EL (cell line): Measurements from ENCODE around the gene SKOR2.
"Not testable (repeated sequence)": the region's sequence is repeated elsewhere in the genome, so short reads cannot be mapped to it uniquely, and the experiment has no call there.

Experiments used
- DNase-seq: peaks from one replicate; pipeline ENCODE4 v3.0.0-alpha.2; 2016

SKOR2 gene

DNA sequence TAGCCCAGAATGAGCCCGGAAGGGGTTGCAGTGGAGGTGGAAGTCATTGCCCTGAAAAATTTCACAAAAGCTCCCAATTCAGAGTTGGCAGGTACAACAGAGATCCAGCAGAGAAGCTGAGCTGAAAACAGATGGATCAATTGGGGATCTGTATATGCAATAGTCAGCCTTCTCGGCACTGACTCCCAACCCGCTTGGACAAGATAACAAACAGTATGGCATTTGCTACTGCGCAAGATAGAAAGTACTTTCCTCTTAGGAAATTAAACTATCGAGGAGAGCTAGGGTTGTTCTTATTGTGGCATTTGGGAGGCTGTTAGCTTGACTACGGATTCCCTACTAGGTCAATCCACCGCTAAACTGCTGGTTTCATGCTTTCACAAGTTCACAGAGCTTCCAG, 63.7 kb downstream of the SKOR2 start:
- DNase-seq = no peak

DNA sequence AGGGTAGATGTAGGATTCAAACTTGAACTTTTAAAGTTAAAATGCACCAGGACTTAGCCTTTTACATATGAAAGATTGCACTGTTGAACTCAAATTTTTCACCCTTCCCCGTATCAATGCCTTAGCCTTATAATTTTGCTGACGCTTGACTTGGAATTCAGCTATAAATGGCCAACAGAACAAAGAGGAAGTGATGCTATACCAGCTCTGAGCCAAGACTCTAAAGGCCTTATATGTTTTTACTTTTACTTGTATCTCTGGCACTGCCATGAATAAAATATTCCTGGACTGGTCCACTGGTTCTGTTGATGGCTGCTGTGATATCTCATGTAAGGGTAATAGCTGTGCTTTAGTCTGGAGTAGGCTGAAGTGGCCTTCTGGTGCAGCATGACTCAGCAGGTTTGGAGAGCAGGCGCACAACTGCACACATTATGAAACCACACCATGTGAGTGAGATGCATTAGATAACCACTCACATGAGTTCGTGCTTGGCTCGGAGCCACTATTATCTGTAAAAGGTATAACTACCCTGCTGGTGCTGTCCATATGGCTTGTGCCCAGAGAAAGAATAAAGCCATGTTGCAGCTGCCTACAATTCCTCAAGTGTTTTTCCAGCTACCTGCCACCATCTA, 66.9 kb downstream of the SKOR2 start:
- DNase-seq = peak; percentile 13

DNA sequence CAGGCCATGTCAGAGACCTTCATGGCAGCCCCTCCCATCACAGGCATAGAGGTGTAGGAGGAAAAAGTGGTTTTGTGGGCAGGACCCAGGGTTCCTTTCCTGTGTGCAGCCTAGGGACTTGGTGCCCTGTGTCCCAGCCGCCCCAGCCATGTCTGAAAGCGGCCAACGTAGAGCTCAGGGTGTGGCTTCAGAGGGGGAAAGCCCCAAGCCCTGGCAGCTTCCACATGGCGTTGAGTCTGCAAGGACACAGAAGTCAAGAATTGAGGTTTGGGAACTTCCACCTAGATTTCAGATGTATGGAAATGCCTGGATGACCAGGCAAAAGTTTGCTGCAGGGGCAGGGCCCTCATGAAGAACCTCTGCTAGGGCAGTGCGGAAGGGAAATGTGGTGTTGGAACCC, 69.3 kb downstream of the SKOR2 start:
- DNase-seq = not testable (repeated sequence)

DNA sequence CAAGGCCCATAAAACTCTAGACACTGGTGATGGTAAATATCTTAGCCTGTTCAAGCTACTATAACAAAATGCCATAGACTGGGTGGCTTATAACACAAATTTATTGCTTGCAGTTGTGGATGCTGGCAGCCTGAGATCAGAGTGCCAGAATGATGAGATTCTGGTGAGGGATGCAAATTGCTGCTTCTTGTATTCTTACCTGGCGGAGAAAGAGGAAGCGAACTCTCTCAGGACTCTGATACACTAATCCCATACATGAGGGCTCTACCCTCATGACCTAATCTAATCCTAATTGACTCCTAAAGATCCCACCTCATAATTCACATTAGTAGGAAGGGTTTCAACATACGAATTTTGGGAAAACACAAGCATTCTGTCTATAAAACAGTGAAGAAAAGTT, 70.7 kb downstream of the SKOR2 start:
- no peak for DNase-seq

DNA sequence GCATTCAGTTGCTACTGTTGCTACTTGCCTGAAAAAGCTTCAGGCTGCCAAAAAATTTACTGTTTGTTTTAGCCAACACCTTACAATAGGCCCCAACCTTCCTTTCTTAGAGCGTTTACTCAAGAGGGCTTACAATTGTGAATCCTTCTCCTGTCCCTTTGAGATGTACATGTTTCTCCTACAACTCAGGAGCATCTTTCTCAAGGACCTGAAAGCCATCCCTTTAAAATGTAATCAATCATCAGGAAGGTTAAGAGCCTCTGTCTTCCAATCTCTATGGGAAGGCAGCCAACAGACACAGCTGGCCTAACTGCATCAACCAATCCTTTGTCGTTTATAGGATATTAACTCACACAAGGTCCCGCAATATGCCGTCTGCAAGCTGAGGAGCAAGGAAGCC, 71.9 kb downstream of the SKOR2 start:
- DNase-seq = no peak

DNA sequence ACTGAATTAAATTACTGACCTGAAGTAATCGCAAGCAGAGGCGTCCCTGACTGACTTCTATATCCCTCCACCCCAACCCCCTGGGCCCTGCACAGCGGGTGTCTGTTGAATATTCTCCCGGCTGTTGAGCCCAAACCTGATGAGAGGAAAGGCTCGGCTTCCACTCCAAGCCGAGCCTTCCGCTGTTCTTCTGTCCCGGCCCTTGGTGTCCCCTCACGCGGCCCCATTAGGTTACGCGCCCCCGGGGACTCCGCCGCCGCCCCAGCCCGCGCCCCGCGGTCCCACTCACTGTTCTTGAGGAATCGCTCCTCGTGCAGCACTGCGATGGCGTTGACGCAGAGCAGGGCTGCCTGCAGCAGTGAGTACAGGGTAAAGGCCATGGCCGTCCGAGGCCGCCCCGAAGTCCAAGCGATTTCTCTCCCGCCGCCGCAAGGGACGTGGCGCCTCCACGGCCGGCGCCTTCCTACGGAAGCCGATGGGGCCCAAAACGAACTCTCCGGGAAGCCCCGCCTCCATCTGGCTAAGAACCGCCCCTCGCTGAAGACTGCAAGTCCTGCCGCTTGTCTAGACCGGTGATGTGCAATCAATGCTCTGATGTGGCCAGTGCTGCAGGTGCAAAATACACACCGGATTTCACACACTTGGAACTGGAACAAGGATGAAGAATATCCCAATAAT, 75.4 kb downstream of the SKOR2 start, which contains the start of gene IER3IP1:
Gene IER3IP1 (minus strand): TSS at position 467 of the 678 bp plus-strand sequence. CDS start 87 bp downstream, at position 380.
- DNase-seq = peak; percentile 89

DNA sequence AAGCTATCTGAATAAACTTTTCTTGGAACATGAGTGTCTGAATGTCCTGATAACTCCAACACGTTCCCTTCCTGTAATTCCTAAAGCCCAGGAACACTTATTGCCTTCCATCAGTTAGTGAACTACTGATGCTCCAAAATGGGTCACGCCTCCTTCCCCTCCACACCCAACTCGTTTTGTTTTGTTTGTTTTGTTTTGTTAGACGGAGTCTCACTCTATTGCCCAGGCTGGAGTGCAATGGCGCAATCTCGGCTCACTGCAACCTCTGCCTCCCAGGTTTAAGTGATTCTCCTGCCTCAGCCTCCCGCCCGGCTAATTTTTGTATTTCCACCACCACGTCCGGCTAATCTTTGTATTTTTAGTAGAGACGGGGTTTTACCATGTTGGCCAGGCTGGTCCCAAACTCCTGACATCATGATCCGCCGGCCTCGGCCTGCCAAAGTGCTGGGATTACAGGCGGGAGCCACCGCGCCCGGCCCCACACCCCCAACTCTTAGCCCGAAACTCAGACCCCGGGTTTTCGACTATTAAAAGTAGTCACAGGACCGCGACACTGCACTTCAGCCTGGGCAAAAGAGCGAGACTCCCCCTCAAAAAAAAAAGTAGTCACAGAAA, 76.1 kb downstream of the SKOR2 start:
- DNase-seq = peak; percentile 30

DNA sequence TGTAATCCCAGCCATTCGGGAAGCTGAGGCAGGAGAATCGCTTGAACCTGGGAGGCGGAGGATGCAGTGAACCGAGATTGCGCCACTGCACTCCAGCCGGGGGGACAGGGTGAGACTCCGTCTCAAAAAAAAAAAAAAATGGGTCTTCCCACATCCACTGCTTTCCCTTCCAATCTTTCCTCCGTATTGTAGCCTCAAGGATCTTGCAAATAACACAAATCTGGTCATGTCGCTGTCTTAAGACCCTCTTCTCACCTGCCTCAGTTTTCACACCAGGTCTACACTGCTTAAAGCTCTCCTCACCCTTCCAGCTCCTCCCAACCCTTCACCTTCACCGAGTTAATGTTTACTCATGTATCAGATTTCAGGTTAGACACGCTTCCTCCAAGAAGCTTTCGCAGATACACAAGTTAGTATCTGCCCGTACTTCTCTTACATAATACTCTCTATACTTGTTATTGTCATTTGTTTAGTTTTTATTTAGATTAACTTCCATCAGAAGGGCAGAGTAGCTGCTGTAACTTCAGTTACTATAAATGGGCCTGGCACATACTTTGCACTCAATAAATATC, 76.8 kb downstream of the SKOR2 start:
- DNase-seq = no peak

DNA sequence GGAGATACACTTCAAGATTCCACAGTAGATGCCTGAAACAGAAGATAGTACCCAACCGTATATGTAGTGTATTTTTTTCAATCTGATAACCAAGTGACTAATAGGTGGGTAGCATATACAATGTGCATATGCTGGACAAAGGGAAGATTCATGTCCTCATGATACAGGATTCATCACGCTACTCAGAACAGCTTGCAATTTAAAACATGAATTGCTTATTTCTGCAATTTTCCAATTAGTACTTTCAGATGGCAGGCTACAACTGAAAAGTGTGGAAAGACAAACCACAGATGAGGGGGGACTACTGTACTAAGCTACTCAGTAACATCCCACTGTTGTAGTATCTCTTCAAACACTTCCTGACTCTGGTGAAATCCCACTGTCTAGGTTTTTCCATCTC, 79.0 kb downstream of the SKOR2 start:
- no peak for DNase-seq

DNA sequence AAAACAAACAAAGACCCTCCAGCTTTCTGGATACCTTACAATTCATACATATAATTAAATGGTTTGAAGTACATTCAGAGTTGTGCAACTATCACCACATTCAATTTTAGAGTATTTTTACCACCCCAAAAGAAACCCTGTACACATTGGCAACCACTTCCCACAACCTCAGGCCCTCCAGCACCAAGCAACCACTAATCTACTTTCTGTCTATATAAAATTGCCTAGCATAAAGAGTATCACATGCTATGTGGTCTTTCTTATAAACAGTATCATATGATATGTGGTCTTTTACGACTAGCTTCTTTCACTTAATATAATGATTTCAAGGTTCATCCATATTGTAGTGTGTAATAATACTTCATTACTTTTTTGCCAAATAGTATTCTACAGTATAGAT, 82.5 kb downstream of the SKOR2 start:
- no peak for DNase-seq

DNA sequence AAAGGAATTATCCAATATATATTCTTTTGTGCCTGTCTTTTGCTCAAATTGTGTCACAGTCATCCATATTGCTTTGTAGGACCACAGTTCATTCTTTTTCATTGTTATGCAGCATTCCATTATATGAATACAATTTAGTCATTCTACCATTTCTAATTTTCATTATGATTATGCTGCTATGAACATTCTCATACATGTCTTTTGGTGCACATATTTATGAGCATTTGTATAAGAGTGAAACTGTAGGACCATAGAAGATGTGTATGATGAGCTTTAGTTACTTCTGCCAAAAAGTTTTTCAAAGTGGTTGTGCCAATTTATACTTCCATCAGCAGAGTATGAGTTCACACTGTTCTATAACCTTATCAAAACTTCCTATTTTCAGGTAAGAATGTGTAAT, 83.0 kb downstream of the SKOR2 start:
- no peak for DNase-seq

DNA sequence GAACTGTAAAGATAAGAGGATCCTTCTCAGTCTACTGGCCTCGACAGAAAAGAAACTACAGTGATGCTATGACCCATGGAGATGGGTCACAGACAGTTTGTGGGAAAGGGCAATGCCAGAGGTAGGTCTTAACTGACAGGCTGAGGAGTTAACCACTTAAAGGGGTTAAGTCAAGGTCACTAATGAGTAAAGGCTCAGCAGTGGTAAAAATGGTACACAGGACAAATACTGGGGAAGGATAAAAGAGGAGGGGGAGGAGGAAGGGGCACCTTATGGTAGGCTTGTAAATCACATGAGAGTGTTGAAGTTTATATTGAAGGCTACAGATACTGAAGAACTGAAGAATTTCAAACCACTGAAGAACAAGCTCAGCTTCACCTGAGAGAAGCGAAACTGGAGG, 85.2 kb downstream of the SKOR2 start:
- DNase-seq = no peak

DNA sequence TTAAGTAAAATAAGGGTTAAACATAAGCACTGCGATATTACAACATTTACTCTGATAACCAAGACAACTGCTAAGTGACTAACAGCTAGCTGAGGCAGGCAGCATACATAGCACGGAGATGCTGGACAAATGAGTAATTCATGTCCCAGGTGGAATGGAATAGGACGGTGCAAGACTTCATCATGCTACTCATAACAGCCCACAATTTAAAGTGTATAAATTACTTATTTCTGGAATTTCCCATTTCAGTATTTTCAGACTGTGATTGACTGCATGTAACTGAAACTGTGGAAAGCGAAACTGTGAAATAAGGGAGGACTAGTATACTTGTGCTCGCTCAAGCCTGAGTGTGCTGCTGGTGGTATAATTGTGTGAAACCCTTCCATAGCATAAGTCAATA, 88.2 kb downstream of the SKOR2 start:
- DNase-seq = peak; percentile 66

DNA sequence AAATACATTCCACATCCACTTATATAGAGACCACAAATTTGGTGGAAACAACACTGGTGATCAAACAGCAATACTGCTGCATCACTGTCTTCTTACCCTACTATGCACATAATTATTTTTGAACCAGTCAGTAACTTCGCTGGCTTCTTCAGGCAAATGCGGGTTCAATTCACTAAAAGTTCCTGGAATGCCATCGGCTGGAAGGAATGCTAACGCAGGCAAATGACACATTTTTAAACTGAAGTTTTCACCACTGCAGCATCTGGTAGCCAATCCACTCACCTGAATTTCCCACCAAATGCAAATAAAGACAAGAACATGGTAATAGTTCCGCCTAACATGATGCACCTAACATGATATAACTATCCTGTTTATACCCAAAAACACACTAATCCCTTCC, 91.2 kb downstream of the SKOR2 start:
- DNase-seq = no peak

DNA sequence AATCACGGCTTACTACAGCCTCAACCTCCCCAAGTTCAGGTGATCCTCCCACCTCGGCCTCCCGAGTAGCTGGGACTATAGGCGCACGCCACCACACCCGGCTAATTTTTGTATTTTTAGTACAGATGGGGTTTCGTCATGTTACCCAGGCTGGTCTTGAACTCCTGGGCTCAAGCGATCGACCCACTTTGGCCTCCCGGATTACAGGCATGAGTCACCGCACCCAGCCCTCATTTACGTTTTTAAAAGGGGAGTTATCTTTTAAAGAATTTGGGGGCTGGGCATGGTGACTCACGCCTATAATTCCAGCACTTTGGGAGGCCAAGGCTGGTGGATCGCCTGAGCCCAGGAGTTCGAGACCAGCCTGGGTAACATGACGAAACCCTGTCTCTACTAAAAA, 93.1 kb downstream of the SKOR2 start:
- peak; percentile 73 for DNase-seq
